Measurements from ENCODE around the gene MT1X.

- TF ChIP-seq CTCF (IDR thresholded peaks at IDR 0.05) (no peak), POLR2A (IDR thresholded peaks at IDR 0.05) (no peak)
Observed at GRCh38 chr16:56639045-56639444, 43.2 kb upstream of the MT1X start.
